ENCODE data around the gene AMD1.
"Not testable (repeated sequence)": the region's sequence is repeated elsewhere in the genome, so short reads cannot be mapped to it uniquely, and the experiment has no call there.

AMD1 gene

GRCh38 chr6:110878751-110879522, 4.4 kb downstream of the AMD1 start:
- DNase-seq = no peak

GRCh38 chr6:110880651-110881050, 6.1 kb downstream of the AMD1 start:
- DNase-seq = no peak

GRCh38 chr6:110881546-110882273, 7.1 kb downstream of the AMD1 start:
- DNase-seq = no peak

- no peak for DNase-seq
Measured at GRCh38 chr6:110882274-110882619, 7.7 kb downstream of the AMD1 start.

GRCh38 chr6:110882824-110883554, 8.4 kb downstream of the AMD1 start:
- DNase-seq = no peak

GRCh38 chr6:110884321-110884720, 9.7 kb downstream of the AMD1 start:
- no peak for DNase-seq

- DNase-seq = no peak
Measured at GRCh38 chr6:110885526-110885925, 10.9 kb downstream of the AMD1 start.

- no peak for DNase-seq
Measured at GRCh38 chr6:110886555-110887167, 12.1 kb downstream of the AMD1 start.

GRCh38 chr6:110890288-110890687, 15.7 kb downstream of the AMD1 start:
- DNase-seq = no peak

- no peak for DNase-seq
Measured at GRCh38 chr6:110895907-110896608, 21.5 kb downstream of the AMD1 start.

- no peak for DNase-seq
Measured at GRCh38 chr6:110897433-110897832, 22.8 kb downstream of the AMD1 start.

- DNase-seq = no peak
Measured at GRCh38 chr6:110898111-110898510, 23.5 kb downstream of the AMD1 start.

- no peak for DNase-seq
Measured at GRCh38 chr6:110900028-110900598, 25.5 kb downstream of the AMD1 start.

GRCh38 chr6:110901601-110902000, 27.0 kb downstream of the AMD1 start:
- DNase-seq = not testable (repeated sequence)

GRCh38 chr6:110902091-110902490, 27.5 kb downstream of the AMD1 start:
- no peak for DNase-seq

- not testable (repeated sequence) for DNase-seq
Measured at GRCh38 chr6:110906273-110906672, 31.7 kb downstream of the AMD1 start.

- no peak for DNase-seq
Measured at GRCh38 chr6:110930781-110931180, 56.2 kb downstream of the AMD1 start.

- no peak for DNase-seq
Measured at GRCh38 chr6:110933912-110934311, 59.3 kb downstream of the AMD1 start.

- no peak for DNase-seq
Measured at GRCh38 chr6:110934381-110934898, 59.9 kb downstream of the AMD1 start.

- DNase-seq = no peak
Measured at GRCh38 chr6:110935171-110935570, 60.6 kb downstream of the AMD1 start.

GRCh38 chr6:110938171-110938570, 63.6 kb downstream of the AMD1 start:
- DNase-seq = no peak

All from activated naive CD4-positive, alpha-beta T cell treated with anti-CD3 and anti-CD28 coated beads, Interleukin-2, amount 50 U/mL, for 16 hours (primary cell).